Neural progenitor cell (in vitro differentiated cells): ENCODE results near the gene PTPRN2. TPM values are rescaled to one million over a fixed set of nuclear protein-coding genes. Genes with fewer than 3 reads are reported as not detected.

Source experiments
- DNase-seq: peaks from one replicate; pipeline ENCODE4 v3.0.0-alpha.2; 2016; ENCODE audit warnings: low spot score
- H2AFZ ChIP-seq: fragments of 200-600 bp; sonication (generic); replicated peaks from 2 replicates; pipeline ENCODE4 v1.6.1; 2016; ENCODE audit warnings: antibody characterized with exemption
- H3F3A ChIP-seq: fragments of 200-600 bp; sonication (generic); 2 replicates; pipeline ENCODE4 v1.6.1; 2016; ENCODE audit warnings: antibody characterized with exemption, low read depth
- H3K27ac ChIP-seq: fragments of 200-600 bp; sonication (generic); 2 replicates; pipeline ENCODE4 v1.5.1; 2016; ENCODE audit warnings: mild to moderate bottlenecking
- H3K27me3 ChIP-seq: fragments of 200-600 bp; sonication (generic); 2 replicates; pipeline ENCODE4 v1.6.1; 2016; ENCODE audit warnings: mild to moderate bottlenecking, moderate library complexity
- H3K36me3 ChIP-seq: fragments of 200-600 bp; sonication (generic); 2 replicates; pipeline ENCODE4 v1.5.1; 2016
- H3K4me1 ChIP-seq: fragments of 200-600 bp; sonication (generic); 2 replicates; pipeline ENCODE4 v1.6.1; 2016; ENCODE audit warnings: mixed run types
- H3K4me2 ChIP-seq: fragments of 200-600 bp; sonication (generic); 2 replicates; pipeline ENCODE4 v1.6.1; 2016
- H3K4me3 ChIP-seq: fragments of 200-600 bp; sonication (generic); 2 replicates; pipeline ENCODE4 v1.5.1; 2016
- H3K79me2 ChIP-seq: fragments of 200-600 bp; sonication (generic); 2 replicates; pipeline ENCODE4 v1.6.1; 2016; ENCODE audit warnings: low read depth
- H3K9ac ChIP-seq: fragments of 200-600 bp; sonication (generic); 2 replicates; pipeline ENCODE4 v1.6.1; 2016
- H3K9me3 ChIP-seq: fragments of 200-600 bp; sonication (generic); 2 replicates; pipeline ENCODE4 v1.5.1; 2016; ENCODE audit warnings: low read depth
- H4K20me1 ChIP-seq: fragments of 200-600 bp; sonication (generic); 2 replicates; pipeline ENCODE4 v1.6.1; 2016; ENCODE audit warnings: low read depth
- H3K27ac Mint-ChIP-seq: 3 replicates; pipeline ENCODE4 v1.8.0; 2021; ENCODE audit warnings: mixed read lengths
- H3K27me3 Mint-ChIP-seq: 2 replicates; pipeline ENCODE4 v1.8.0; 2022; ENCODE audit warnings: low read depth, mild to moderate bottlenecking, inconsistent platforms, moderate library complexity, mixed read lengths; ENCODE audit not compliant: insufficient read depth
- H3K36me3 Mint-ChIP-seq: 3 replicates; pipeline ENCODE4 v1.8.0; 2021; ENCODE audit warnings: mixed read lengths
- H3K4me1 Mint-ChIP-seq: 3 replicates; pipeline ENCODE4 v1.8.0; 2021; ENCODE audit warnings: mixed read lengths
- H3K4me3 Mint-ChIP-seq: 3 replicates; pipeline ENCODE4 v1.8.0; 2021; ENCODE audit warnings: mild to moderate bottlenecking, moderate library complexity, mixed read lengths
- H3K9me3 Mint-ChIP-seq: 3 replicates; pipeline ENCODE4 v1.8.0; 2020; ENCODE audit warnings: mixed read lengths
- CTCF ChIP-seq: fragments of 200-600 bp; sonication (generic); IDR thresholded peaks from 2 replicates; pipeline ENCODE4 v1.5.1; 2017; ENCODE audit warnings: antibody characterized with exemption, mild to moderate bottlenecking
- EZH2 ChIP-seq: fragments of 200-600 bp; sonication (generic); IDR thresholded peaks from 2 replicates; pipeline ENCODE4 v1.6.1; 2017; ENCODE audit warnings: antibody characterized with exemption, mild to moderate bottlenecking, moderate library complexity
- EZH2phosphoT487 ChIP-seq: fragments of 200-600 bp; sonication (generic); IDR thresholded peaks from 2 replicates; pipeline ENCODE4 v1.6.1; 2017; ENCODE audit warnings: antibody characterized with exemption
- total RNA-seq: library from RNA; depleted of rRNA; stranded (reverse); fragments of >200 nt; gene quantifications from 2 replicates; pipeline ENCODE4 v1.2.3, GENCODE V29; 2015; ENCODE audit warnings: low replicate concordance

The PTPRN2 gene
- total RNA-seq, 1 donor from 2014 or later = 3.0 TPM

- H3K4me3 ChIP-seq = no peak overlapping the region
- no peak overlapping the region for H3K9ac ChIP-seq
- no peaks in the 10 kb centered on the region for H3K79me2 ChIP-seq
- no peak overlapping the region for H3K27ac ChIP-seq
- peak; percentile 1 for DNase-seq
- TF ChIP-seq EZH2phosphoT487 (no peak), EZH2 (no peak), CTCF (no peak)
- Mint-ChIP-seq H3K36me3 (no peaks in the 10 kb centered on the region), H3K4me1 (peaks cover 34% of the 10 kb centered on the region), H3K4me3 (no peak overlapping the region), H3K27ac (no peak overlapping the region), H3K27me3 (peaks cover 4% of the 10 kb centered on the region), H3K9me3 (no peaks in the 10 kb centered on the region)
- H3K9me3 ChIP-seq = no peaks in the 10 kb centered on the region
- H2AFZ ChIP-seq = no peak overlapping the region
- H3K27me3 ChIP-seq = no peaks in the 10 kb centered on the region
- H4K20me1 ChIP-seq = no peaks in the 10 kb centered on the region
- H3F3A ChIP-seq = peaks cover 10% of the 10 kb centered on the region
- peaks cover 30% of the 10 kb centered on the region for H3K4me1 ChIP-seq
- H3K36me3 ChIP-seq = no peaks in the 10 kb centered on the region
- H3K4me2 ChIP-seq = no peak overlapping the region
Measured at GRCh38 chr7:158023681-158024350, 563.8 kb downstream of the PTPRN2 start.

GRCh38 chr7:158023157-158023556 lies 564.5 kb downstream of the PTPRN2 start:
- no peaks in the 10 kb centered on the region for H3K36me3 ChIP-seq
- no peak overlapping the region for H3K4me3 ChIP-seq
- peaks cover 12% of the 10 kb centered on the region for H3F3A ChIP-seq
- H2AFZ ChIP-seq = no peak overlapping the region
- no peaks in the 10 kb centered on the region for H3K27me3 ChIP-seq
- H3K4me1 ChIP-seq = peaks cover 30% of the 10 kb centered on the region
- no peaks in the 10 kb centered on the region for H4K20me1 ChIP-seq
- Mint-ChIP-seq H3K27ac (no peak overlapping the region), H3K9me3 (no peaks in the 10 kb centered on the region), H3K4me1 (peaks cover 37% of the 10 kb centered on the region), H3K27me3 (peaks cover 2% of the 10 kb centered on the region), H3K4me3 (no peak overlapping the region), H3K36me3 (no peaks in the 10 kb centered on the region)
- DNase-seq = peak; percentile 1
- no peak overlapping the region for H3K4me2 ChIP-seq
- no peak overlapping the region for H3K9ac ChIP-seq
- TF ChIP-seq CTCF (no peak), EZH2 (no peak), EZH2phosphoT487 (no peak)
- H3K9me3 ChIP-seq = no peaks in the 10 kb centered on the region
- no peaks in the 10 kb centered on the region for H3K79me2 ChIP-seq
- no peak overlapping the region for H3K27ac ChIP-seq

- Mint-ChIP-seq H3K27me3 (peaks cover 2% of the 10 kb centered on the region), H3K4me3 (no peak overlapping the region), H3K4me1 (peaks cover 37% of the 10 kb centered on the region), H3K9me3 (no peaks in the 10 kb centered on the region), H3K27ac (no peak overlapping the region), H3K36me3 (no peaks in the 10 kb centered on the region)
- no peaks in the 10 kb centered on the region for H3K27me3 ChIP-seq
- no peaks in the 10 kb centered on the region for H3K9me3 ChIP-seq
- H3K4me2 ChIP-seq = no peak overlapping the region
- peaks cover 33% of the 10 kb centered on the region for H3K4me1 ChIP-seq
- H3F3A ChIP-seq = peaks cover 15% of the 10 kb centered on the region
- no peak overlapping the region for H3K4me3 ChIP-seq
- no peaks in the 10 kb centered on the region for H3K36me3 ChIP-seq
- no peak for DNase-seq
- no peak for TF ChIP-seq EZH2
- TF ChIP-seq EZH2phosphoT487 = no peak
- TF ChIP-seq CTCF = no peak
- H3K9ac ChIP-seq = no peak overlapping the region
- no peaks in the 10 kb centered on the region for H3K79me2 ChIP-seq
- H3K27ac ChIP-seq = no peak overlapping the region
- no peaks in the 10 kb centered on the region for H4K20me1 ChIP-seq
- no peak overlapping the region for H2AFZ ChIP-seq
Measured at GRCh38 chr7:158022601-158023000, 565.0 kb downstream of the PTPRN2 start.
